HG03135 (cell line): ENCODE results near the gene ELAC1.
A peak's percentile ranks its signal among the peaks of the same experiment; 100 is the strongest.

Source experiments
- ATAC-seq: cut with Tn5 transposase; IDR thresholded peaks from one replicate; pipeline ENCODE4 v1.9.1; 2021; ENCODE audit warnings: mild to moderate bottlenecking, moderate library complexity; ENCODE audit not compliant: unreplicated experiment

The ELAC1 gene

DNA sequence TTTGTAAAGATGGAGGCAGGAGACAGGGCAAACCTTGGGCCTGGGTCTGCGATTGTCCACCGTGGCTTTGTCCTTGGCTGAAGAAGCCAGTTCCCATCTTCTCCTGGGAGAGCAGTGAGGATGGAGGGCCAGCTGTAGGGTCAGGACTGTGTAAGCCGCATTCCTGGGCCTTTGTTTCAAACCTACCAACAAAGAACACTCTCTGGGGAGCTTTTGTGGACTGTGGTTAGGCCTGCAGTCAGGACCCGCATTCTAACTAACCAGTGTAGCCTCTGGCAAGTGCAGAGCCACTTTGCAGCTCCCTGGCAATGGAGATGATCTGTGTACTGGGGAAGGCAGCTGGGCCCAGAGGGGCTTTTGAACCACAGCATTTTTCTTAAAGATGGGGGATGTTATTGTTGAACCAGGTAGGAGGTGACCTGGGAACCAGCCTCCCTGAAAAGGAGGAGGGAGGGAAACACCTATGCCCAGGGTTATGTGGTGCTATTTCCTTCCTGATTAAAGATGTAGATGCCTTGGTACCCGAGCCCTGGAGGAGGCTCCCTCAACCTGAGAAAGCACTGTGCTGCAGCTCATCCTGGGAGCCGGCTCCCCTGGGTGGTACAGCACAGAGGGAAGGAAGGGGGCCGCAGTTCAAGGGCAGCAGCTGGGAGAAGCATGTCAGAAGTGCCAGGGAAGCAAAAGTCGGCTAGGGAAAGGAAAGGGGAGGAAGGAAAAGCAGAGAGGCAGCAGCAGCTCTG, 49.5 kb downstream of the ELAC1 start:
- ATAC-seq = no peak

DNA sequence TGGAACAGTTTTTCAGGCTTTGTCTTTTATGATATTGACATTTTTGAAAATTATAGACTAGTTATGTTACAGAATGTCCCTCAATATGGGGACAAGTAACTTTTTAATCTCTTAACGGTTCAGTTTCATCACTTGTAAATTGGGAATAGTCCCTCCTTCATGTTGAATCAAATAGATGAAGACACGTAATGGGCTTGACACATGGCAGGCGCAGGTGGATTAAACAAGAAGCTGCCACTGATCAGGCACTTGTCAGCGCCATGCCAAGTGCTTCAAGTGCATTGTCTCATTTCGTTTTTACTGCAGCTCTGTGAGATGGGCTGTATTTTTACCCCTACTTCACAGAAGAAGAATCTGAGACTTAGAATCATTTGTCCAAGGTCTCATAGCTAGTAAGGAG, 52.7 kb downstream of the ELAC1 start:
- no peak for ATAC-seq

DNA sequence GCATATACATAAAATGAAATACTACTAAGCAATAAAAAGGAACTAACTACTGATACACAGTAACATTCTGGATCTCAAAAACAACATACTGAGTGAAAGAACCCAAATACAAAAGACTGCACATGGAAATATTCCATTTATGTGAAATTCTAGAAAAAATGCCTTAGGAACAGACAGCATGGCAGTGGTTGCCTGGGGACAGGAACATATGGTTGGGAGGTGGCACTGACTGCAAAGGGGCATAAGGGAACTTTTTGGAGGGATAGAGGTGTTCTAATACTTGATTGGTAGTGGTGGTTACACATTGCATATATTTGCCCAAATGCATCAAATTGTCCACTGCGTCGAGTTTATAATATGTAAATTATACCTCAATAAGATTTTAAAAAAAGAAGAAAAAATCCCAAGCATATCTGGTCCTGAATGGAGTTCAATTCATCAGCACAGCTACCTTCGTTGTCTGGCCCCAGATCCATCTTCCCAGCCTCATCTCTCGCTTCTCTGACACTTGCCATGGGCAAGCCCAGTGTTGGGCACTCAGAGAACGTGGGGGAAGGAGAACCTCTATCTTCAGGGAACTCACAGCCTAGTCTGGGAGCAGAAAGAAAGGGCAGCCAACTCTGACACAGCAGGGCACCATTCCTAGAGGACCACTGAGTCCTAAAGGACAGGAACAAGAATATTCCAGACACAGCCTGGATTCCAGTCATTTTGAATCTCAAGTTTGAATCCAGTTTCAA, 53.6 kb downstream of the ELAC1 start:
- no peak for ATAC-seq

GRCh38 chr18:51025512-51025911, 57.7 kb downstream of the ELAC1 start:
- no peak for ATAC-seq

GRCh38 chr18:51028201-51028805, 60.5 kb downstream of the ELAC1 start:
- no peak for ATAC-seq

- no peak for ATAC-seq
These were observed 61.5 kb downstream of the ELAC1 start for GRCh38 chr18:51029378-51029693.

DNA sequence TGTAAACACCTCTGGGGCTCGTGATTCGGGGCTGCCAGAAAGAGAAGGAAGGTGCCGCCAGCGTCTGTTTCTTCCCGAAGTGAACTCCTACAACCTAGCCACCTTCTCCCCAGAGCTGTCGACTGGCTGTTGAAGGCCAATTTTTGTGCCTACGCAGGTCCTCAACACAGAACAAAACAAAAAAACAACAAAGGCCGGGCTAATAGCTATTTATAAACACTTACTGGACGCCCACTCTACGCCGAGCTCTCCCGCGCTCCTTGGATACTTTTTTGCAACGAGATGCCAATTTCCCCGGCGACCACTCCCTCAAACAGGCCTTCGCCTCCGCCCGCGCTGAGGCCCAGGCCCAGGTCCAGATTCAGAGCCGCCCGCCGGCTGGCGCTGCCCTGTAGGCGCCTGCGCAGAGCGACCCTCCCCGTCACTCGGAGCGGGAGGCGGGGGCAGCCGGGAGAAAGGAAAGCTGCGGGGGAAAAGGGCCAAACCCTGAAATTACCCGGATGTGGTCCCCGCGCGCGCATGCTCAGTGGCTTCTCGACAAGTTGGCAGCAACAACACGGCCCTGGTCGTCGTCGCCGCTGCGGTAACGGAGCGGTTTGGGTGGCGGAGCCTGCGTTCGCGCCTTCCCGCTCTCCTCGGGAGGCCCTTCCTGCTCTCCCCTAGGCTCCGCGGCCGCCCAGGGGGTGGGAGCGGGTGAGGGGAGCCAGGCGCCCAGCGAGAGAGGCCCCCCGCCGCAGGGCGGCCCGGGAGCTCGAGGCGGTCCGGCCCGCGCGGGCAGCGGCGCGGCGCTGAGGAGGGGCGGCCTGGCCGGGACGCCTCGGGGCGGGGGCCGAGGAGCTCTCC, 62.1 kb downstream of the ELAC1 start, which contains the start of gene SMAD4:
Gene SMAD4, plus strand, starts transcription at position 520 of the 843 bp plus-strand sequence. CDS start 16,834 bp downstream, outside the sequence.
- peak; percentile 84 for ATAC-seq

DNA sequence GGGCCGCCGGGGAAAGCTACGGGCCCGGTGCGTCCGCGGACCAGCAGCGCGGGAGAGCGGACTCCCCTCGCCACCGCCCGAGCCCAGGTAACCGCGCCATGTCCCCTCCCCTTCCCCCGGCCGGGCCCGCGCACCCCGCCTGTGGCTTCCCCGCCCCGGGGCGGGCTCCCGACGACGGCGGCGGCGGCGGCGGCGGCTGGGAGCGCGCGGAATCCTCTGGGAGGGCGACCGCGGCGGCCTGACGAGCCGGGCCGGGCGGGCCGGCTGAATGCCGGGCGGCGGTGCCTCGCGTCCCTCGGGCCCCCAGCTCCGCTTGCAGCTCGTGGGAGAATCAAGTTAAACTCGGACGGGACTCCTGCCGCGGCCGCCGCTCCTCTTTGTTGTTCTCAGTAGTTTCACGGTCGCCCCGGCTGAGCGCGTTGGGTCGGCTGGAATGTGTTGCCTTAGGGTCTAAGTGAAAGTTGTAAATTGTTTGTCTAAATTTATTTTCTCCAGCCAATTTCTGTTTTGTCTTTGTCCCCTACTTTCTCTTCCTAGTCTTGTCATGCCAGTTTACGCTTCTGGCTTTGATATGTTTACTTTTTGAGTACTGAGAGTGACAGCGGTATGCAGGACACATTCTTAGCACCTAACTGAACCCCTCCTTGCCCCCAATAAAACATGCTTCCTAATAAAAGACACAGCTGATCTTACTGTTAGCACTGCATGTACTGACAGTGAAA, 62.9 kb downstream of the ELAC1 start:
- peak; percentile 52 for ATAC-seq

GRCh38 chr18:51032193-51032592, 64.4 kb downstream of the ELAC1 start:
- ATAC-seq = no peak

- no peak for ATAC-seq
These were observed 69.4 kb downstream of the ELAC1 start for GRCh38 chr18:51037230-51037629.
